GM19240 (cell line): Measurements from ENCODE around the gene ARL6IP6.
"Not testable (repeated sequence)": the region's sequence is repeated elsewhere in the genome, so short reads cannot be mapped to it uniquely, and the experiment has no call there.

Source experiments
- DNase-seq: peaks from one replicate; pipeline ENCODE4 v3.0.0; 2011; ENCODE audit warnings: low spot score; ENCODE audit not compliant: insufficient read length

The ARL6IP6 gene

GRCh38 chr2:152722639-152723038 is 4.2 kb downstream of the ARL6IP6 start:
- not testable (repeated sequence) for DNase-seq

GRCh38 chr2:152723918-152724317 is 5.5 kb downstream of the ARL6IP6 start:
- DNase-seq, result no peak

- DNase-seq, result no peak
Observed at GRCh38 chr2:152729844-152730243, 11.4 kb downstream of the ARL6IP6 start.

GRCh38 chr2:152730591-152731333 is 12.3 kb downstream of the ARL6IP6 start:
- no peak for DNase-seq

GRCh38 chr2:152737509-152737908 is 19.1 kb downstream of the ARL6IP6 start:
- DNase-seq, result not testable (repeated sequence)

GRCh38 chr2:152738438-152738837 is 20.0 kb downstream of the ARL6IP6 start:
- no peak for DNase-seq

GRCh38 chr2:152739705-152740104 is 21.3 kb downstream of the ARL6IP6 start:
- DNase-seq, result not testable (repeated sequence)

- DNase-seq, result no peak
Observed at GRCh38 chr2:152740743-152741328, 22.4 kb downstream of the ARL6IP6 start.

- no peak for DNase-seq
Observed at GRCh38 chr2:152743002-152743401, 24.6 kb downstream of the ARL6IP6 start.

GRCh38 chr2:152747751-152748150 is 29.3 kb downstream of the ARL6IP6 start:
- not testable (repeated sequence) for DNase-seq

GRCh38 chr2:152755029-152755428 is 36.6 kb downstream of the ARL6IP6 start:
- DNase-seq, result no peak

GRCh38 chr2:152759290-152760072 is 41.1 kb downstream of the ARL6IP6 start:
- DNase-seq, result no peak

GRCh38 chr2:152761214-152761613 is 42.8 kb downstream of the ARL6IP6 start:
- no peak for DNase-seq

GRCh38 chr2:152762202-152762601 is 43.8 kb downstream of the ARL6IP6 start:
- no peak for DNase-seq

- not testable (repeated sequence) for DNase-seq
Observed at GRCh38 chr2:152763208-152763607, 44.8 kb downstream of the ARL6IP6 start.

GRCh38 chr2:152763651-152764050 is 45.2 kb downstream of the ARL6IP6 start:
- no peak for DNase-seq

- no peak for DNase-seq
Observed at GRCh38 chr2:152766928-152767327, 48.5 kb downstream of the ARL6IP6 start.

GRCh38 chr2:152781175-152781574 is 62.8 kb downstream of the ARL6IP6 start:
- no peak for DNase-seq

GRCh38 chr2:152782171-152782570 is 63.8 kb downstream of the ARL6IP6 start:
- DNase-seq, result no peak

GRCh38 chr2:152790883-152791282 is 72.5 kb downstream of the ARL6IP6 start:
- DNase-seq, result no peak

- no peak for DNase-seq
Observed at GRCh38 chr2:152791979-152792378, 73.6 kb downstream of the ARL6IP6 start.

- no peak for DNase-seq
Observed at GRCh38 chr2:152792974-152793373, 74.6 kb downstream of the ARL6IP6 start.
